ENCODE data around the gene CREB5. TPM values are rescaled to one million over a fixed set of nuclear protein-coding genes. Genes with fewer than 3 reads are reported as not detected.
"Not testable (repeated sequence)": the region's sequence is repeated elsewhere in the genome, so short reads cannot be mapped to it uniquely, and the experiment has no call there.

CREB5 gene
- polyA plus RNA-seq, 3 donors from 2014 or later: 0.37 TPM; not detected in 2

GRCh38 chr7:28818996-28819395, 406.7 kb downstream of the CREB5 start:
- H3K27ac Mint-ChIP-seq: no peak overlapping the region
- no peaks in the 10 kb centered on the region for H3K36me3 Mint-ChIP-seq
- H3K4me3 Mint-ChIP-seq: no peak overlapping the region
- H3K9me3 Mint-ChIP-seq: peaks cover 0 to 2% (median 0%) of the 10 kb centered on the region in 6 donors
- peaks cover 0 to 16% (median 2%) of the 10 kb centered on the region in 3 donors for H3K27me3 Mint-ChIP-seq (ENCODE audit: low read depth in 3 of 3)
- H3K4me1 Mint-ChIP-seq: no peaks in the 10 kb centered on the region
- no peak for DNase-seq

- Mint-ChIP-seq H3K9me3 (peaks cover 0 to 4% (median 0%) of the 10 kb centered on the region in 6 donors), H3K27me3 (ENCODE audit: low read depth in 3 of 3) (peaks cover 5 to 23% (median 10%) of the 10 kb centered on the region in 3 donors), H3K4me3 (no peak overlapping the region), H3K27ac (no peak overlapping the region), H3K4me1 (no peaks in the 10 kb centered on the region), H3K36me3 (no peaks in the 10 kb centered on the region)
- DNase-seq: no peak
These were observed 411.3 kb downstream of the CREB5 start for GRCh38 chr7:28823582-28823981.

GRCh38 chr7:28825817-28826448, 413.6 kb downstream of the CREB5 start:
- H3K36me3 Mint-ChIP-seq, DNase-seq, H3K4me3 Mint-ChIP-seq, H3K27ac Mint-ChIP-seq, H3K4me1 Mint-ChIP-seq, H3K9me3 Mint-ChIP-seq: not testable (repeated sequence)
- H3K27me3 Mint-ChIP-seq (ENCODE audit: low read depth in 3 of 3): peaks cover 5 to 18% (median 11%) of the 10 kb centered on the region in 3 donors

GRCh38 chr7:28830846-28831245, 418.5 kb downstream of the CREB5 start:
- no peaks in the 10 kb centered on the region for H3K36me3 Mint-ChIP-seq
- DNase-seq: no peak
- no peaks in the 10 kb centered on the region for H3K4me1 Mint-ChIP-seq
- peaks cover under 1 to 12% (median 9%) of the 10 kb centered on the region in 3 donors for H3K27me3 Mint-ChIP-seq (ENCODE audit: low read depth in 3 of 3)
- H3K27ac Mint-ChIP-seq: no peak overlapping the region
- H3K9me3 Mint-ChIP-seq: peaks cover 0 to 2% (median 0%) of the 10 kb centered on the region in 6 donors
- no peak overlapping the region for H3K4me3 Mint-ChIP-seq

GRCh38 chr7:28832669-28833068, 420.4 kb downstream of the CREB5 start:
- no peak overlapping the region for H3K27ac Mint-ChIP-seq
- DNase-seq: no peak
- H3K4me3 Mint-ChIP-seq: no peak overlapping the region
- H3K9me3 Mint-ChIP-seq: no peaks in the 10 kb centered on the region
- H3K4me1 Mint-ChIP-seq: no peaks in the 10 kb centered on the region
- H3K36me3 Mint-ChIP-seq: no peaks in the 10 kb centered on the region
- peaks cover 2 to 6% (median 6%) of the 10 kb centered on the region in 3 donors for H3K27me3 Mint-ChIP-seq (ENCODE audit: low read depth in 3 of 3)

DNA sequence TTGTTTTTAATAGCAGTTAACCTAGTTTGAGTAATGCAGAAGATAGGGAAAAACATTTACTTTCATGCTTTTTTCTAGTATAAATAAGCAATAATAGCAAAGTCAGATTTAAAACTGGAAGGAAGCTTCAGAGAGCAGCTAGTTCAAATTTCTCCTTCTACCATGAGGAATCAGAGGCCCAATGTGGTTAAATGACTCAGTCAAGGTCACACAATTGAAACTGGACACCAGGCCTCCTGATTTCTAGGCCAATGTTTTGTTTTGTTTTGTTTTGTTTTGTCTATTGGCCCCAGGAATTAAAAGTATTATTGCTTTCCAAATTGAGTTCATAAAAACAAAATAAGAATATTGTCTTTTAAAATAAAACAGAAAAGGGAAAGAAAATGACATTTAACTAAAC, 423.5 kb downstream of the CREB5 start:
- Mint-ChIP-seq H3K27me3 (ENCODE audit: low read depth in 3 of 3) (peaks cover 2 to 6% (median 5%) of the 10 kb centered on the region in 3 donors), H3K4me1 (no peaks in the 10 kb centered on the region), H3K9me3 (no peaks in the 10 kb centered on the region), H3K4me3 (no peak overlapping the region), H3K27ac (no peak overlapping the region), H3K36me3 (no peaks in the 10 kb centered on the region)
- DNase-seq: no peak

- Mint-ChIP-seq H3K4me1 (no peaks in the 10 kb centered on the region), H3K9me3 (no peaks in the 10 kb centered on the region), H3K27ac (no peak overlapping the region), H3K4me3 (no peak overlapping the region), H3K36me3 (no peaks in the 10 kb centered on the region), H3K27me3 (ENCODE audit: low read depth in 3 of 3) (peaks cover 2 to 10% (median 6%) of the 10 kb centered on the region in 3 donors)
- no peak for DNase-seq
These were observed 424.4 kb downstream of the CREB5 start for GRCh38 chr7:28836716-28837115.

- Mint-ChIP-seq H3K4me1 (no peaks in the 10 kb centered on the region), H3K4me3 (no peak overlapping the region), H3K27me3 (ENCODE audit: low read depth in 3 of 3) (peaks cover under 1 to 11% (median 6%) of the 10 kb centered on the region in 3 donors), H3K9me3 (no peaks in the 10 kb centered on the region), H3K36me3 (no peaks in the 10 kb centered on the region), H3K27ac (no peak overlapping the region)
- DNase-seq: no peak
These were observed 424.9 kb downstream of the CREB5 start for GRCh38 chr7:28837216-28837615.

GRCh38 chr7:28840592-28840995, 428.3 kb downstream of the CREB5 start:
- Mint-ChIP-seq H3K27me3 (ENCODE audit: low read depth in 3 of 3) (peaks cover 6 to 13% (median 8%) of the 10 kb centered on the region in 3 donors), H3K4me3 (no peak overlapping the region), H3K36me3 (no peaks in the 10 kb centered on the region), H3K27ac (no peak overlapping the region), H3K9me3 (no peaks in the 10 kb centered on the region), H3K4me1 (no peaks in the 10 kb centered on the region)
- DNase-seq: no peak

DNA sequence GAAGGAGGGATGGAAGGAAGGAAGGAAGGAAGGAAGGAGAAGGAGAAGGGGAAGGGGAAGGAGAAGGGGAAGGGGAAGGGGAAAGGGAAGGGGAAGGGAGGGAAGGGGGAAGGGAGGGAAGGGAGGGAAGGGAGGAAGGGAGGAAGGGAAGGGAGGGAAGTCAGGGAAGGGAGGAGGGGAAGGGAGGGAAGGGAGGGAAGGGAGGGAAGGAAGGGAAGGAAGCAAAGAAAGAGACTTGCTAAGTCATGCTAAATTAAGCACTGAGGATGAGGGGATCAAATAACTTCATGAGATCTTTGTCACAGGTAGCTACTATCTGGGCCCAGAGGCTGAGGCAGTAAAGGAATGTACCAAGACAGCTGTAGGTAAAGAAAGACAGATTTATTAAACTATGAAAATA, 429.4 kb downstream of the CREB5 start:
- Mint-ChIP-seq H3K36me3 (no peaks in the 10 kb centered on the region), H3K4me1 (no peaks in the 10 kb centered on the region), H3K9me3 (no peaks in the 10 kb centered on the region), H3K27me3 (ENCODE audit: low read depth in 3 of 3) (peaks cover 8 to 13% (median 11%) of the 10 kb centered on the region in 3 donors), H3K4me3 (no peak overlapping the region), H3K27ac (no peak overlapping the region)
- DNase-seq: no peak

GRCh38 chr7:28842769-28843295, 430.5 kb downstream of the CREB5 start:
- Mint-ChIP-seq H3K4me3 (no peak overlapping the region), H3K27ac (peak overlapping the region in 1 of 6 donors; percentile 8), H3K36me3 (no peaks in the 10 kb centered on the region), H3K27me3 (ENCODE audit: low read depth in 3 of 3) (peaks cover 5 to 13% (median 9%) of the 10 kb centered on the region in 3 donors), H3K9me3 (no peaks in the 10 kb centered on the region), H3K4me1 (no peaks in the 10 kb centered on the region)
- DNase-seq: no peak

DNA sequence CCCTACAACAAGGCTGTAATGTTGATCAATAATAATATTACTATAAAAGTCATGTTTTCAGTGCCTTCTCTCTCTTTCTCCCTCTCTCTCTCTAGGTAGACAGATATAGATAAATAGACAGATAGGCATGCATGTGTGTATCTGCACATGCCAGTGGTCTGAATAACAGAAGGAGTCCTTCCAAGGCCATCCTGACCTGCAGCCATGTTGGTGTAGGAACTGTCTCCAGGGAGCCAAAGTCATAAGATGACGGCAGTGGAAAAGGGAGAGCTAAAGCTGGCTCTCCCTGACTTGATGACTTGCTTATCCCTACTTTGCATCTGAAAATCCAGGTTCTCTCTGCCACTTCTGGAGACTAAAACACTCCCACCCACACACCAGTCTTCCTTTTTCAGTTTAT, 432.8 kb downstream of the CREB5 start:
- Mint-ChIP-seq H3K9me3 (no peaks in the 10 kb centered on the region), H3K4me1 (no peaks in the 10 kb centered on the region), H3K4me3 (no peak overlapping the region), H3K27me3 (ENCODE audit: low read depth in 3 of 3) (peaks cover 5 to 15% (median 12%) of the 10 kb centered on the region in 3 donors), H3K27ac (no peak overlapping the region), H3K36me3 (no peaks in the 10 kb centered on the region)
- DNase-seq: no peak

DNA sequence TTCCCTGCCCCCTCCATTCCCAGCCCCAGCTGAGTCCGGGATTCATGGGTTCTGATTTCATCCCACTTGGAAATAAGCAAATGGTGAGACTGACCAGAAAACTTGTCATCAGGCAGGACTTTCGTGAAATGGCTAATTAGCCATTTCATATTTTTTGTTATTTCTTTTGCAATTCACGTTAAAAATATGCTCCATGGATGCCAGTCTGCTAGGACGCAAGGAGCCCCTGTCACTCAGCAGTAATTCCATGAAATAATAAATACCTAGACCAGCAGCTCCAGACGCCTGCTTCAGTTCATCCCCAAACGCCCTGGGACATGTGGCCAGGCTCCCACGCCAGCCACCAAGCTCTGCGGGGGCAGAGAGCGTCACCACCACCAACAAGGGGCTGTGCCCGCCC, 434.9 kb downstream of the CREB5 start:
- no peak overlapping the region for H3K27ac Mint-ChIP-seq
- no peaks in the 10 kb centered on the region for H3K9me3 Mint-ChIP-seq
- no peaks in the 10 kb centered on the region for H3K4me1 Mint-ChIP-seq
- H3K27me3 Mint-ChIP-seq (ENCODE audit: low read depth in 3 of 3): peaks cover 5 to 16% (median 5%) of the 10 kb centered on the region in 3 donors
- no peaks in the 10 kb centered on the region for H3K36me3 Mint-ChIP-seq
- H3K4me3 Mint-ChIP-seq: no peak overlapping the region
- DNase-seq: no peak

DNA sequence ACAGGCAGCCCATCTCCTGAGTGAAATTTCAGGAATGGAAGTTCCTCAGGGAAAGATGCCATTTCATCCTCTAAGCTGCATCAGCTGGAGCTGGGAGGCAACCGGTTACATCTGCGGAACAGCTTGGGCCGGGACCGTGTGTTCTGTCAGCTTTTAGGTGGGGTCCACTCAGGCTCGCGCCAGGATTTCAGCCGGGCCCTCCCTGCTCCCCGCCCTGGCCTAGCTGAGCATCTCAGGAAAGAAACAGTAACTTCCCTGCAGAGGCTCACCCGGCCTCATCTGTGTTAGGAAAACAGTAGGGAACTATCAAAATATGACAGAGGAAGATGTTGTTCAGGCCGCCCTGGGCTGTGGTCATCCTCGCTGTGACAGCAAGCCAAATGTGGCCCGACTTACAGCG, 435.4 kb downstream of the CREB5 start:
- Mint-ChIP-seq H3K27ac (no peak overlapping the region), H3K4me1 (no peaks in the 10 kb centered on the region), H3K27me3 (ENCODE audit: low read depth in 3 of 3) (peaks cover 5 to 15% (median 5%) of the 10 kb centered on the region in 3 donors), H3K36me3 (no peaks in the 10 kb centered on the region), H3K4me3 (no peak overlapping the region), H3K9me3 (no peaks in the 10 kb centered on the region)
- no peak for DNase-seq

DNA sequence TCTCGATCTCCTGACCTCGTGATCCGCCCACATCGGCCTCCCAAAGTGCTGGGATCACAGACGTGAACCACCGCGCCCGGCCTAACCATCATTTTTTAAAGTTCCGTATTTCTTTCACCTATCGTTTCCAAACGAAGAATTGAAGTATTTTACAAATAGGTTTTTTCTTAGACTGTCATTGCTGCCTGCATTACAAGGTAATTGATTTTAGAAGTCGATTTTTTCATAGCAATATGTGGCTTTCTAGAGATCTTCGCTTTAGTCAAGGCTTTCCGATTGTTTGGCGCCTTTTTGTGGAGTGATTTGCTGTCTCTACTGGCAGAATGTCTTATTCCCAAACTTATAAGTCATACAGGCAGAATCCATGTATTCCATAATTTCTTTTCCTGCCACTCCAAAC, 436.6 kb downstream of the CREB5 start:
- peaks cover 8 to 13% (median 12%) of the 10 kb centered on the region in 3 donors for H3K27me3 Mint-ChIP-seq (ENCODE audit: low read depth in 3 of 3)
- H3K4me3 Mint-ChIP-seq: no peak overlapping the region
- no peaks in the 10 kb centered on the region for H3K9me3 Mint-ChIP-seq
- no peak overlapping the region for H3K27ac Mint-ChIP-seq
- no peaks in the 10 kb centered on the region for H3K36me3 Mint-ChIP-seq
- H3K4me1 Mint-ChIP-seq: peaks cover 3 to 9% of the 10 kb centered on the region in 2 donors
- no peak for DNase-seq
